ENCODE results near the gene CHMP5.

Gene CHMP5

DNA sequence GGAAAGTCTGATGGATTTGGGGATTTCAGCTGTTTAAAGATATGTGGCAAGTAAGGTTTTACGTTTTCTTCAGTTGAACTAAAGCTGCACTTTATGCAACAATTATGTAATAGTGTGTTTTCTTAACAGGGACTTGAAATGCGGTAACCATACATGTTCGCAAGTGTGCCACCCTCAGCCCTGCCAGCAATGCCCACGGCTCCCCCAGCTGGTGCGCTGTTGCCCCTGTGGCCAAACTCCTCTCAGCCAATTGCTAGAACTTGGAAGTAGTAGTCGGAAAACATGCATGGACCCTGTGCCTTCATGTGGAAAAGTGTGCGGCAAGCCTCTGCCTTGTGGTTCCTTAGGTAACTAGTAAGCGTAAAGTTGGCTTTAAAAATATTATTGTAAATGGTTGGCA, 53.9 kb downstream of the CHMP5 start:
- Histone ChIP-seq H3K27ac (ENCODE audit: low read depth, low read length) (no peak overlapping the region), H3K4me3 (ENCODE audit: low read depth, low read length) (no peak overlapping the region), H3K36me3 (ENCODE audit: control insufficient read depth, insufficient read depth, low read length) (peaks cover 88% of the 10 kb centered on the region), H3K4me1 (ENCODE audit: control insufficient read depth, insufficient read depth, low read length) (no peaks in the 10 kb centered on the region), H3K27me3 (ENCODE audit: control insufficient read depth, insufficient read depth, low read length) (no peaks in the 10 kb centered on the region), H3K9me3 (ENCODE audit: control insufficient read depth, insufficient read depth, low read length) (no peaks in the 10 kb centered on the region), H3K9ac (ENCODE audit: low read depth, low read length) (no peak overlapping the region)

DNA sequence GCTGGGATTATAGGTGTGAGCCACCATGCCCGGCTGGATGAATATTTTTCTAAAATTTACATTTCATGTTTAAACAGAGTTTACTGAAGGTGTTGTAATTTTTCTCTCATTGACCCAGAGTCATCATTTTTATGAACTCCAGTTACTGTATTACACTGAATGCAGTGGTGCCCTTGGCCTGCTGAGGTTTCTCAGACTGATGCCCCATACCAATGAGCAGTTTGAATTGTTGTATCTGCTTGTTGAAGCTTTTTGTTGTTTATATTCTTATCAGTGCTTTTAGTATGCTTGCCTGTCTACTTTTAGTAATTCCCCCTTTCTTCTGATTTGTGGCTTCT, 55.4 kb downstream of the CHMP5 start:
- Histone ChIP-seq H3K36me3 (ENCODE audit: control insufficient read depth, insufficient read depth, low read length) (peaks cover 76% of the 10 kb centered on the region), H3K9ac (ENCODE audit: low read depth, low read length) (no peak overlapping the region), H3K4me1 (ENCODE audit: control insufficient read depth, insufficient read depth, low read length) (no peaks in the 10 kb centered on the region), H3K27ac (ENCODE audit: low read depth, low read length) (no peak overlapping the region), H3K27me3 (ENCODE audit: control insufficient read depth, insufficient read depth, low read length) (no peaks in the 10 kb centered on the region), H3K9me3 (ENCODE audit: control insufficient read depth, insufficient read depth, low read length) (no peaks in the 10 kb centered on the region), H3K4me3 (ENCODE audit: low read depth, low read length) (no peak overlapping the region)

DNA sequence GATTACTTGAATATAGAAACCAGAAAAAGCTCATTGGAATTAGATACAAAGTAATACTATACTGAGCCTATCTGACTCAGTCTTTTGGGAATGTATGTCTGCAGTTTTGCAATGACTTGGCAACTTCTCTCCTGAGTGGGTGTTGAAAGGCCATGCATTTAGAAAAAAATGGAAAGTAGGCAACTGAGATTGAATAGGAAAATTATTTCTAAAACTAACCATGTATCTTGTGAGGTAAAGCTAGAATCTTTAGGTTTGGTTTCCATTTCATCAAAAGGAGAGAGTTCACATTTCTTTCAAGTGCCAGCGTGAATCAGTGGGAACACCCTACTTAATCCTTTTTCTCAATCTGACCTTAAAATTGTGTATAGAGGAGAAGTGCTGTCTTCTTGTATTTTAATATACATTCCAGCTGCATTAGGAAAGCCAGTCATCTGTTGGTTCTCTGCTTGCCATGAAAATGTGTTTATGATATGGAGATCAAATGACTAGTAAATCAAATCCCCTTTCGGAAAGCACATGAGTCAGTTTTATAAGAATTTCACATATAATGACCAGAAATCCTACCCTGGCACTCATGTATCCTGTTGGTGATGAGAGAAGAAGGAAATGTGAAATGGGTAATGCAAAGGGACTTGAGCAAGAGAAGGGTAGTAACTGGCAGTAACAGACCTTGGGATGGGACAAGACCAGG, 55.9 kb downstream of the CHMP5 start:
- Histone ChIP-seq H3K27me3 (ENCODE audit: control insufficient read depth, insufficient read depth, low read length) (no peaks in the 10 kb centered on the region), H3K9me3 (ENCODE audit: control insufficient read depth, insufficient read depth, low read length) (no peaks in the 10 kb centered on the region), H3K4me3 (ENCODE audit: low read depth, low read length) (no peak overlapping the region), H3K27ac (ENCODE audit: low read depth, low read length) (no peak overlapping the region), H3K9ac (ENCODE audit: low read depth, low read length) (no peak overlapping the region), H3K4me1 (ENCODE audit: control insufficient read depth, insufficient read depth, low read length) (no peaks in the 10 kb centered on the region), H3K36me3 (ENCODE audit: control insufficient read depth, insufficient read depth, low read length) (peaks cover 72% of the 10 kb centered on the region)

DNA sequence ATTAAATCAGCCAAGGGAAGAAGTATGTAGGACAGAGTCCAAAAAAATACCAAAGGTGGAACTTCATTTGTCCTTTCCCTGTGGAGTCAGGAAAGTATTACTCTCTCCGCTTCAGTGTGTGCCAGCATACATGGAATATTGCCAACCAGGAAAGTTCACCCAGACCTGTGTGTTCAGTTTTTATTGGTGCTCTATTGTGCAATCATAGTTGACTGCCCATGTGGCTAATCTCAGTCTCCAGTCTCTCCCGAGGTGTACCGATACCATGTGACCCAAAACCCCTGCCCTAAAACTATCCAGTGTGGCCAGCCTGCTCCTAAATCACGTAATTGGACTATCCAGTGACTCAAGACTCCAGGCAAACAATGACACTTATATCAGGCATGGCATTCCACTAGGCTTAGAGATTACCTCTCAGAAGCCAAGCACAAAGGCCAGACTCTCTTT, 64.3 kb downstream of the CHMP5 start:
- Histone ChIP-seq H3K9me3 (ENCODE audit: control insufficient read depth, insufficient read depth, low read length) (no peaks in the 10 kb centered on the region), H3K4me3 (ENCODE audit: low read depth, low read length) (no peak overlapping the region), H3K36me3 (ENCODE audit: control insufficient read depth, insufficient read depth, low read length) (peaks cover 59% of the 10 kb centered on the region), H3K4me1 (ENCODE audit: control insufficient read depth, insufficient read depth, low read length) (no peaks in the 10 kb centered on the region), H3K27me3 (ENCODE audit: control insufficient read depth, insufficient read depth, low read length) (no peaks in the 10 kb centered on the region), H3K9ac (ENCODE audit: low read depth, low read length) (no peak overlapping the region), H3K27ac (ENCODE audit: low read depth, low read length) (no peak overlapping the region)

DNA sequence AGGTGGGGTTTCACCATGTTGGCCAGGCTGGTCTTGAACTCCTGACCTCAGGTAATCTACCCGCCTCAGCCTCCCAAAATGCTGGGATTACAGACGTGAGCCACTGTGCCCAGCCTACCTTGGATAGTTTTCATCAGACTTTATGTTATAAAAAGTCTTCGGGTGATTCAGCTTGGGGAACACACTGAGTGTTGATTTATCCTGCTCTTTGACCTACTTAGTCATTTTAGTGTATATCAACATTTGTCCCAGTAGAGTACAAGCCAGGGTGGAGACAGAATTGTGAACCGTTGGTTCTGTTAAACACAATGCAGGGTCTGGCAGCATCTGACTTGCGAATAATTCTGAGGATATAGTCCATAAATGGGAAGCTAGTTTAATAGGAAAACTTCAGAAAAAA, 65.1 kb downstream of the CHMP5 start:
- peaks cover 64% of the 10 kb centered on the region for H3K36me3 ChIP-seq (ENCODE audit: control insufficient read depth, insufficient read depth, low read length)
- H3K9ac ChIP-seq (ENCODE audit: low read depth, low read length): no peak overlapping the region
- H3K4me1 ChIP-seq (ENCODE audit: control insufficient read depth, insufficient read depth, low read length): no peaks in the 10 kb centered on the region
- no peak overlapping the region for H3K27ac ChIP-seq (ENCODE audit: low read depth, low read length)
- H3K4me3 ChIP-seq (ENCODE audit: low read depth, low read length): no peak overlapping the region
- H3K9me3 ChIP-seq (ENCODE audit: control insufficient read depth, insufficient read depth, low read length): no peaks in the 10 kb centered on the region
- no peaks in the 10 kb centered on the region for H3K27me3 ChIP-seq (ENCODE audit: control insufficient read depth, insufficient read depth, low read length)

DNA sequence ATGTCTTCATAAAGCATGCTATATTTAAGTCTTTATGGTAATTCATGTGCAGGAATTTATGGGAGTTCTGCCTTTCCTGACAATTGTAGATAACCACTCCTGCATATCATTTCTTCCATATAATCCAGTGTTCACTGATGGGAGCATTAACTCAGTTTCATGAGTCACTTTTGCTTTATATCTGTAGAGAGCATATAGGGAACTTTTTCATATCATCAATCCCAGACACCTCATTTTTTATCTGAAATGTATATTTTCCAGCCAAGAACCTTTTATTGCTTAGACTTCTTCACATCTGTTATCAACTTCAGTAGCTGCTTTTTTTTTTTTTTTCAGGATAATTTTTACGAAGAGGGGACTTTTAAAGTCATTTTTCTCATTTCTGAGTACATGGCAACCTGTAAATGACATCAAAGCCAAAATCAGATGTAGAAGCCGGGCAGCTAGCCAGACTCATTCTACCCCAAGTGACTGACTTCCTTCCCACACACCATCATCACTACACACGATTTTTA, 66.6 kb downstream of the CHMP5 start:
- Histone ChIP-seq H3K9me3 (ENCODE audit: control insufficient read depth, insufficient read depth, low read length) (no peaks in the 10 kb centered on the region), H3K9ac (ENCODE audit: low read depth, low read length) (no peak overlapping the region), H3K27me3 (ENCODE audit: control insufficient read depth, insufficient read depth, low read length) (no peaks in the 10 kb centered on the region), H3K4me3 (ENCODE audit: low read depth, low read length) (no peak overlapping the region), H3K27ac (ENCODE audit: low read depth, low read length) (no peak overlapping the region), H3K36me3 (ENCODE audit: control insufficient read depth, insufficient read depth, low read length) (peaks cover 64% of the 10 kb centered on the region), H3K4me1 (ENCODE audit: control insufficient read depth, insufficient read depth, low read length) (no peaks in the 10 kb centered on the region)

Data from HUES48 (cell line).